ENCODE measurements around the gene KIAA1549. TPM values are rescaled to one million over a fixed set of nuclear protein-coding genes. Genes with fewer than 3 reads are reported as not detected.

Gene KIAA1549
- polyA plus RNA-seq, 5 donors = 11.5 to 14.7 (median 14.5) TPM

- DNase-seq = no peak
Observed at GRCh38 chr7:138975343-138976104, 5.7 kb downstream of the KIAA1549 start.

- DNase-seq = no peak
Observed at GRCh38 chr7:138974675-138975292, 6.4 kb downstream of the KIAA1549 start.

GRCh38 chr7:138974103-138974502 is 7.1 kb downstream of the KIAA1549 start:
- no peak for DNase-seq

GRCh38 chr7:138970952-138971351 is 10.2 kb downstream of the KIAA1549 start:
- no peak for DNase-seq

- DNase-seq = no peak
Observed at GRCh38 chr7:138970446-138970845, 10.7 kb downstream of the KIAA1549 start.

GRCh38 chr7:138967159-138967558 is 14.0 kb downstream of the KIAA1549 start:
- DNase-seq = no peak

- DNase-seq = no peak
Observed at GRCh38 chr7:138964624-138965436, 16.4 kb downstream of the KIAA1549 start.

- DNase-seq = no peak
Observed at GRCh38 chr7:138963675-138964074, 17.5 kb downstream of the KIAA1549 start.

- no peak for DNase-seq
Observed at GRCh38 chr7:138962561-138963270, 18.5 kb downstream of the KIAA1549 start.

- DNase-seq = peak; percentile 52 to 60
Observed at GRCh38 chr7:138961159-138961558, 20.0 kb downstream of the KIAA1549 start.

- no peak for DNase-seq
Observed at GRCh38 chr7:138958391-138958956, 22.7 kb downstream of the KIAA1549 start.

GRCh38 chr7:138957753-138958390 is 23.3 kb downstream of the KIAA1549 start:
- no peak for DNase-seq

- no peak for DNase-seq
Observed at GRCh38 chr7:138957217-138957616, 24.0 kb downstream of the KIAA1549 start.

GRCh38 chr7:138954545-138955475 is 26.4 kb downstream of the KIAA1549 start:
- DNase-seq = no peak

- DNase-seq = no peak
Observed at GRCh38 chr7:138952791-138953190, 28.4 kb downstream of the KIAA1549 start.

GRCh38 chr7:138951953-138952352 is 29.2 kb downstream of the KIAA1549 start:
- no peak for DNase-seq

GRCh38 chr7:138949421-138950088 is 31.6 kb downstream of the KIAA1549 start:
- no peak for DNase-seq

- no peak for DNase-seq
Observed at GRCh38 chr7:138948403-138948802, 32.8 kb downstream of the KIAA1549 start.

GRCh38 chr7:138945821-138946220 is 35.4 kb downstream of the KIAA1549 start:
- DNase-seq = no peak
